Measurements from ENCODE around the gene SIL1. TPM values are rescaled to one million over a fixed set of nuclear protein-coding genes. Genes with fewer than 3 reads are reported as not detected.

SIL1 gene
- total RNA-seq, 1 experiment from 2014 or later: 22.0 TPM

DNA sequence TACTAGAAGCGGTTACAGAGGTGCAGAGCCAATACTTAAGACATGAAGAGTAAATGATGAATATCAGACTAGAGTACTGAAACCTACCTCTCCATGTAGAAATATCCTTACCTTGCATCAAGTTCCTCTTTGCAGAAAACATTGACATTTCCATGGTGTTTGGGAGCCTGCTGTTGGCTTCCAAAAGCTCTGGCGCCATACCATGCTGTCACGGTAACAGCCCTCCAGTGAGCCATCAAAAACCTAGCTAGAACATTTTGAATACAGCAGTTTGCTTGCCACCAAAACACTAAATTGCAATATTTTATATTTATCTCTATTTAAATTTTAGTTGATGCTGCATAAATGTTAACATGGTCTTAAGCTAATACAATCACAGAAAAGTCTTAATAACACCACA lies 179.0 kb downstream of the SIL1 start:
- intact Hi-C loops (cut with micrococcal nuclease; ENCODE audit: unreplicated experiment): no loop called here
- DNase-seq (ENCODE audit: low spot score): no peak
- Histone ChIP-seq H3K36me3 (ENCODE audit: insufficient read depth, low read length, poor library complexity, severe bottlenecking) (no peaks in the 10 kb centered on the region), H3K4me1 (ENCODE audit: insufficient read depth, low read length, poor library complexity, severe bottlenecking) (no peaks in the 10 kb centered on the region), H3K27ac (ENCODE audit: low read depth, low read length, poor library complexity, severe bottlenecking) (no peak overlapping the region), H3K9me3 (ENCODE audit: low read depth, low read length, poor library complexity, severe bottlenecking) (no peaks in the 10 kb centered on the region), H3K27me3 (replicated peaks; ENCODE audit: insufficient read depth, low read depth, low read length, poor library complexity) (no peaks in the 10 kb centered on the region), H3K4me3 (ENCODE audit: low read depth, low read length, poor library complexity, severe bottlenecking) (no peak overlapping the region)
- POLR2A ChIA-PET (ENCODE audit: low non-redundant PET): interaction anchor here (0.6 kb wide), 1 partner anchor 447 kb away, joined by 13 read pairs; no protein-coding TSS in a partner anchor
- CTCF ChIA-PET: no interaction called here
- no TSS peak for BruUV-seq (replicated peaks)
- no peak for TF ChIP-seq CTCF (conservative IDR thresholded peaks at IDR 0.05; ENCODE audit: low read depth, low read length)
- TF ChIP-seq EZH2 (IDR thresholded peaks at IDR 0.05; ENCODE audit: borderline replicate concordance, low read depth, low read length, poor library complexity, severe bottlenecking): no peak

DNA sequence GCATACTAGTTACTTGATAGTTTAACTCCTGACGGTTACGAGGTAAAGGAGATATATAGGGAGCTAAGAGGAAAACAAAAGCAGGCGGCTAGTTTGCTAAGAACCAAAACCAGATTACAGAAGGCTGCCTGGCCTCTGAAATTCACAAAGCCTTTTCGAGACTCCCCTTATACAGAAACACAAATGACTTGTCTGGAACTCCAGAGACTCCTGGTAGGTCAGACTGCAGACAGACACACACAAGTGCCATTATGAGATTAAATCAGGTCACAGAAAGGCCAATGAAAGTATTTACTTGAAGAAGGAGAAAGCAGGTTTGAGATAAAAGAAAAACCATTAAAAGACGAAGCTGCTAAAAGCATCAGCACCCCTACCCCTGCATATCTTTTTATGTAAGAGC lies 180.5 kb downstream of the SIL1 start:
- H3K36me3 ChIP-seq (ENCODE audit: insufficient read depth, low read length, poor library complexity, severe bottlenecking): no peaks in the 10 kb centered on the region
- H3K27me3 ChIP-seq (replicated peaks; ENCODE audit: insufficient read depth, low read depth, low read length, poor library complexity): no peaks in the 10 kb centered on the region
- no peak for TF ChIP-seq CTCF (conservative IDR thresholded peaks at IDR 0.05; ENCODE audit: low read depth, low read length)
- TF ChIP-seq EZH2 (IDR thresholded peaks at IDR 0.05; ENCODE audit: borderline replicate concordance, low read depth, low read length, poor library complexity, severe bottlenecking): no peak
- intact Hi-C loops (cut with micrococcal nuclease; ENCODE audit: unreplicated experiment): no loop called here
- no peak overlapping the region for H3K4me3 ChIP-seq (ENCODE audit: low read depth, low read length, poor library complexity, severe bottlenecking)
- no peaks in the 10 kb centered on the region for H3K9me3 ChIP-seq (ENCODE audit: low read depth, low read length, poor library complexity, severe bottlenecking)
- no TSS peak for BruUV-seq (replicated peaks)
- ChIA-PET POLR2A (ENCODE audit: low non-redundant PET) (no interaction called here), CTCF (no interaction called here)
- H3K4me1 ChIP-seq (ENCODE audit: insufficient read depth, low read length, poor library complexity, severe bottlenecking): no peaks in the 10 kb centered on the region
- DNase-seq (ENCODE audit: low spot score): no peak
- H3K27ac ChIP-seq (ENCODE audit: low read depth, low read length, poor library complexity, severe bottlenecking): no peak overlapping the region

- DNase-seq (ENCODE audit: low spot score): no peak
- no peaks in the 10 kb centered on the region for H3K4me1 ChIP-seq (ENCODE audit: insufficient read depth, low read length, poor library complexity, severe bottlenecking)
- CTCF ChIA-PET: no interaction called here
- no peaks in the 10 kb centered on the region for H3K36me3 ChIP-seq (ENCODE audit: insufficient read depth, low read length, poor library complexity, severe bottlenecking)
- TF ChIP-seq CTCF (conservative IDR thresholded peaks at IDR 0.05; ENCODE audit: low read depth, low read length) (no peak), EZH2 (IDR thresholded peaks at IDR 0.05; ENCODE audit: borderline replicate concordance, low read depth, low read length, poor library complexity, severe bottlenecking) (no peak)
- no TSS peak for BruUV-seq (replicated peaks)
- POLR2A ChIA-PET (ENCODE audit: low non-redundant PET): no interaction called here
- no peaks in the 10 kb centered on the region for H3K9me3 ChIP-seq (ENCODE audit: low read depth, low read length, poor library complexity, severe bottlenecking)
- no peaks in the 10 kb centered on the region for H3K27me3 ChIP-seq (replicated peaks; ENCODE audit: insufficient read depth, low read depth, low read length, poor library complexity)
- no peak overlapping the region for H3K27ac ChIP-seq (ENCODE audit: low read depth, low read length, poor library complexity, severe bottlenecking)
- H3K4me3 ChIP-seq (ENCODE audit: low read depth, low read length, poor library complexity, severe bottlenecking): no peak overlapping the region
- intact Hi-C loops (cut with micrococcal nuclease; ENCODE audit: unreplicated experiment): no loop called here
Observed at GRCh38 chr5:139016186-139016585, 182.0 kb downstream of the SIL1 start.
